Activated gamma-delta T cell treated with Interleukin-2 at 50 U/mL for 16 hours (primary cell): ENCODE measurements around the gene CCDC17.

ENCODE experiments used
- DNase-seq: peaks from one replicate; pipeline ENCODE4 v3.0.0-alpha.2; 2020

Gene CCDC17

DNA sequence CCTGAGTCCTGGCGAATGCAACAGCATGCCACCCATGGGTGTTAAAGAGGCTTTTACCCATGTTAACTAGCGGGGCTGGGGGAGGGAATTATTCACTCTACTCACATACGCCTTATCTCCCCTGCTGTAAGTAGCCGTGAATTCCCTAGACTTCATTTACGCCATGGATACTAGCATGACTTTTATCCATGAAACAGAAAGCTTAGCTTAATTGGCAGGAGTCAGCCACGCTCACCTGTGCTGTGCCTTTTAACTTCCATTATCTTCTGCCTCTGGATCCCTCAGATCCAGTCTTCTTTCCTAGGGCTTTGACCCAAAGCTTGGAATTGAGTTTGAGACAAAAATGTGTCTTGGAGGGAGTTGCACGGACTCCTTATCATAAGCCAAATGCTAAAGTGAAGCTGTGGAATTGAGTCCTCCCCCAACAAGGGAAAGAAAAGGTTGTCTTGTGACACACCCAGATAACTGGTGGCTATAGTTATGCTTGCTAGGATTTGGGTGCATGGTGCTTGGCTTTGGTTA, 49.7 kb downstream of the CCDC17 start:
- DNase-seq, result no peak

DNA sequence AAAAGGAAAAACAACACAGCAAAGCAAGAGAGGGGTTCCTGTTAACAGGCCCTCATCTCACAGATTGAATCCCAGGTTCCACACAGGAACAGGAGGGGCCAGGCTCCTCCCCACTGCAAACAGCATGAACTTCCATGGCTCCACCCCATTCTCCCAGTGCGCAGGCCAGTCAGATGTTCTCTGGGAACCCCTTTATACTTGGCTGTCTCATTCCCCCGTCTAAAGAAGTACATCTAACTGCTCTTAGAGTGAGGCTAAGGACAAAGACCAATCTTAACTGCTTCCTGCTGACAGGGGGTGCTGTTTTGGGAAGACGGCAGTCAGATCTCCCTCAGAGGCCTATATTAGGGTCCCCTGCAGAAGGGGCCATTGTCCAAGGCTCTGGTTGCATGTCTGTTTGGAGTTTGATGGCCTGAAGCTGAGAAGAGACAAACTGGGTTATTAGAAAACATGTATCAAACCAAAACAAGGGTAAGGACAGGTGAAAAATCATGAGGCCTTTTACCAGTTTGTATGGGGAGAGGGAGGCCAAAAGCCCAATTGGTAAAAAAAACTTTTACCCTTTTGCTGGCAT, 50.5 kb downstream of the CCDC17 start:
- no peak for DNase-seq

DNA sequence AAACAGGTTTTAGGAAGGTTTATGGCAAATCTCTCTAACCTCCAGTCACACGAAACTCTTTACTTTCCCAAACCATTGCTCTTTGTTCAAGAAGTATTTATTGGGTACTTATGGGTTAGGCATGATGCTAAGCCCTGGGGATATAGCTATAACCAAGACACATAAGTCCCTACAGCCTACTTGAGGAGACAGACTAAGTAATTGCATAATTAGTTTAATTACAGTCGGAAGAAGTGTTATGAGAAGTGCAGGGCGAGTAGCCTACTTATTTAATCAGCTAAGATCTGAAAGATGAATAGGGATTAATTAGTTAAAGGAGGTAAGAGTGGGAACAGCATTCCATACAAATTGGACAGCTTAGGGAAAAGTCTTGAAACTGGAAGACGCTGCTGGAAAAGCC, 53.2 kb downstream of the CCDC17 start:
- no peak for DNase-seq
